PFSK-1 (cell line): ENCODE results near the gene KATNAL1.

Experiments used
- FOXP2 ChIP-seq: optimal IDR thresholded peaks from 2 replicates; pipeline ENCODE3; 2011; ENCODE audit warnings: borderline replicate concordance, control low read depth, inconsistent platforms; ENCODE audit not compliant: insufficient read depth; ENCODE audit errors: extremely low read length, extremely low read depth
- POLR2AphosphoS5 ChIP-seq: IDR thresholded peaks from 2 replicates; pipeline ENCODE4 v1.6.1; 2012; ENCODE audit warnings: low read depth, mild to moderate bottlenecking, control low read depth, low read length, moderate library complexity
- SIN3A ChIP-seq: IDR thresholded peaks from 2 replicates; pipeline ENCODE4 v1.6.1; 2012; ENCODE audit warnings: mild to moderate bottlenecking, low read length, moderate library complexity, borderline replicate concordance; ENCODE audit not compliant: insufficient read depth
- TAF1 ChIP-seq: IDR thresholded peaks from 2 replicates; pipeline ENCODE4 v1.6.1; 2012; ENCODE audit warnings: low read length, control low read depth, borderline replicate concordance; ENCODE audit not compliant: insufficient read depth
- TF ChIP-seq, protein P1 (sequence below), 2 experiments: IDR thresholded peaks; 2 replicates each; pipeline versions ENCODE4 v1.6.1 to v1.8.0; 2011 to 2012; ENCODE audit warnings: low read depth in 2 of 2, low read length in 2 of 2, control low read depth in 1 of 2, inconsistent platforms in 1 of 2, mild to moderate bottlenecking in 1 of 2, moderate library complexity in 1 of 2; ENCODE audit not compliant: insufficient read depth in 1 of 2

Gene KATNAL1

DNA sequence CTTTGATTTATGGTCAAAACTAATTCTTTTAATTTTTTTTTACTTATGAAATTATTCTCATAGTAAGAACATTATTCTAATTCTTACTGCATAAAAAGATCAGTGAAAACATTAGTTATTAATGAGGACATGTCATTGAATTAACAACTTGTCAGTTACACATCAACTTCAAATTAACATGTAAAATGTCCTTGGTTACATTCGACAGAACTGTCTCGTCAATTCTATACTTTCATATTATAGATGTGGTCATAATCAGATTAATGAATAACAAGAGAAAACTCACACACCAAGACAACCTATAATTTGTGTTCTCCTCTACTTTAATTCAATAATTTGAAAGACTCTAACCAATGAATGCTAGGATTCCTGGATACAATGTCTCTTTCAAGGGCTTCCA, 66.7 kb downstream of the KATNAL1 start:
- no peak for TF ChIP-seq SIN3A
- TF ChIP-seq FOXP2, result no peak
- no peak for TF ChIP-seq POLR2AphosphoS5
- TF ChIP-seq, protein P1, sequence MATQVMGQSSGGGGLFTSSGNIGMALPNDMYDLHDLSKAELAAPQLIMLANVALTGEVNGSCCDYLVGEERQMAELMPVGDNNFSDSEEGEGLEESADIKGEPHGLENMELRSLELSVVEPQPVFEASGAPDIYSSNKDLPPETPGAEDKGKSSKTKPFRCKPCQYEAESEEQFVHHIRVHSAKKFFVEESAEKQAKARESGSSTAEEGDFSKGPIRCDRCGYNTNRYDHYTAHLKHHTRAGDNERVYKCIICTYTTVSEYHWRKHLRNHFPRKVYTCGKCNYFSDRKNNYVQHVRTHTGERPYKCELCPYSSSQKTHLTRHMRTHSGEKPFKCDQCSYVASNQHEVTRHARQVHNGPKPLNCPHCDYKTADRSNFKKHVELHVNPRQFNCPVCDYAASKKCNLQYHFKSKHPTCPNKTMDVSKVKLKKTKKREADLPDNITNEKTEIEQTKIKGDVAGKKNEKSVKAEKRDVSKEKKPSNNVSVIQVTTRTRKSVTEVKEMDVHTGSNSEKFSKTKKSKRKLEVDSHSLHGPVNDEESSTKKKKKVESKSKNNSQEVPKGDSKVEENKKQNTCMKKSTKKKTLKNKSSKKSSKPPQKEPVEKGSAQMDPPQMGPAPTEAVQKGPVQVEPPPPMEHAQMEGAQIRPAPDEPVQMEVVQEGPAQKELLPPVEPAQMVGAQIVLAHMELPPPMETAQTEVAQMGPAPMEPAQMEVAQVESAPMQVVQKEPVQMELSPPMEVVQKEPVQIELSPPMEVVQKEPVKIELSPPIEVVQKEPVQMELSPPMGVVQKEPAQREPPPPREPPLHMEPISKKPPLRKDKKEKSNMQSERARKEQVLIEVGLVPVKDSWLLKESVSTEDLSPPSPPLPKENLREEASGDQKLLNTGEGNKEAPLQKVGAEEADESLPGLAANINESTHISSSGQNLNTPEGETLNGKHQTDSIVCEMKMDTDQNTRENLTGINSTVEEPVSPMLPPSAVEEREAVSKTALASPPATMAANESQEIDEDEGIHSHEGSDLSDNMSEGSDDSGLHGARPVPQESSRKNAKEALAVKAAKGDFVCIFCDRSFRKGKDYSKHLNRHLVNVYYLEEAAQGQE (IDR thresholded peaks at IDR 0.05; ENCODE audit: insufficient read depth in 1 of 2, low read depth in 2 of 2, low read length in 2 of 2), result no peak
- no peak for TF ChIP-seq TAF1

DNA sequence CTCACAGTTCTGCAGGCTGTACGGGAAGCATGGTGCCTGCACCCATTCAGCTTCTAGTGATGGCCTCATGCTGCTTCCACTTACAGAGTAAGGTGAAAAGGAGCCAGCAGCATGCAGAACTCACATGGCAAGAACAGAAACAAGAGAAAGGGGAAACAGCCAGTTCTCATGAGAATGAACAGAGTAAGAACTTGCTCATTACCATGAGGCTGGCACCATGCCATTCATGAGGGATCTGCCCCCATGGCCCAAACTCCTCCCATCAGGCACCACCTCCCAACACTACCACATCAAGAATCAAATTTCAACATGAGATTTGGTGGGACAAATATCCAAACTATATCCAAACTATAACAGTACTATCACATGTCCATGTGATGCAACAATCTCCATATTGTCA, 72.1 kb downstream of the KATNAL1 start:
- TF ChIP-seq TAF1, result no peak
- TF ChIP-seq, protein P1 (IDR thresholded peaks at IDR 0.05; ENCODE audit: insufficient read depth in 1 of 2, low read depth in 2 of 2, low read length in 2 of 2), result no peak
- TF ChIP-seq POLR2AphosphoS5, result no peak
- no peak for TF ChIP-seq FOXP2
- TF ChIP-seq SIN3A, result no peak

DNA sequence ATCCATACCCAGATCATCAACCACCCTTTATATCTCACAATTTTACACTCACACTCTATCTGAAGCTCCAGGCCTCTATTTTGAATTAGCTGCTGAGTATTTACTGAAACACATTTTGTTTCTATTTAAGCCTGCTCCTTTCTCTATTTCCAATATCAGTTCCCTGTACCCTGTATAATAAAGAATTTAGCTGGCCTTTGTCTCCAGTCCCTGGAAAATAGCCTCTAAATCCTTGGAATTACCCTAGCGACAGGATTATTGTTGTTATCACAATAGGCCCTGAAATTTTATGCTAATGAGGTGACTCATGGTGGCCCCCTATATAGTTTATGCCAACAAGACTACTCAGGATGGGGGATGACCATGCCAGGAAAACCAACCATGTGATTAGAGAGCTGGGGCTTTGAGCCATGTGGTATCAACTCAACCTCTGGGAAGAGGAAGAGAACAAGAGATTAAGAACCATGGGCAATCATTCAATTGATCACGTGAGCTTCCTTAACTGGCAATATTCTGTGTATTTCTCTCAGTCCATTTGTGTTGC, 72.7 kb downstream of the KATNAL1 start:
- TF ChIP-seq TAF1 (no peak), FOXP2 (no peak), SIN3A (no peak), POLR2AphosphoS5 (no peak)
- TF ChIP-seq, protein P1 (IDR thresholded peaks at IDR 0.05; ENCODE audit: insufficient read depth in 1 of 2, low read depth in 2 of 2, low read length in 2 of 2), result no peak

DNA sequence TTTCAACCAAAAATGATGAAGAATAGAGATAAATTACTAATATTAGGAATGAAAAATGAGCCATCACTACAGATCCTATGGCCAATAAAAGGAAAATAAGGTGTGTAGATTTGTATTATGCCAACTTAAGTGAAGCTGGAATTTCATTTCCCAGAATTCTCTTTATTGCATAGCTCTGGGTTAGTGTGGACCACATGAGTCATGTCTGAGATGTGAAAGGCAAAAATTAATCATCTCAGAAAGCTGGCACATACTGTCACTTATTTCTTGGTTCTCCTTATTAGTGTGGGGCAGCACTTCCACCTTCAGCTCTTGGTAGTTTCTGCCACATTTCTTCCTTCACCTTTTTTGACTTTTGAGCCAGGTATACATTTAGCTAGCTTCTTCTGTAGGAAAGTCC, 82.6 kb downstream of the KATNAL1 start:
- TF ChIP-seq FOXP2, result no peak
- TF ChIP-seq, protein P1 (IDR thresholded peaks at IDR 0.05; ENCODE audit: insufficient read depth in 1 of 2, low read depth in 2 of 2, low read length in 2 of 2), result no peak
- TF ChIP-seq SIN3A, result no peak
- no peak for TF ChIP-seq TAF1
- no peak for TF ChIP-seq POLR2AphosphoS5

DNA sequence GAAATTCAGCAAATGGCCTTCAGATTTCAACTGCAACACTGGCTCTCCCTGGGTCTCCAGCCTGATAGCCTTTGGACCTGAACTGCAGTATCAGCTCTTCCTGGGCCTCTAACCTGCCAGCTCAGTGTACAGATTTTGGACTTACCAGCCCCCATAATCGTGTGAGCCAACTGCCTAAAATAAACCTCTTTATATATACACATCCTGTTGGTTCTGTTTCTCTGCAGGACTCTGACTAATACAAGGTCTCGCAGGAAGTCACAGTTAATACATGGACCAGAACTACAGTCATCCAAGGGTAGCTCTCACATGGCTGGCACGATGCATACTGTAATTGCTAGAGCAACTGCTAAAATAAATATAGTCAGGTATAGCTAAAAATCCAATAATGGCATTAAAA, 85.1 kb downstream of the KATNAL1 start:
- TF ChIP-seq FOXP2, result no peak

DNA sequence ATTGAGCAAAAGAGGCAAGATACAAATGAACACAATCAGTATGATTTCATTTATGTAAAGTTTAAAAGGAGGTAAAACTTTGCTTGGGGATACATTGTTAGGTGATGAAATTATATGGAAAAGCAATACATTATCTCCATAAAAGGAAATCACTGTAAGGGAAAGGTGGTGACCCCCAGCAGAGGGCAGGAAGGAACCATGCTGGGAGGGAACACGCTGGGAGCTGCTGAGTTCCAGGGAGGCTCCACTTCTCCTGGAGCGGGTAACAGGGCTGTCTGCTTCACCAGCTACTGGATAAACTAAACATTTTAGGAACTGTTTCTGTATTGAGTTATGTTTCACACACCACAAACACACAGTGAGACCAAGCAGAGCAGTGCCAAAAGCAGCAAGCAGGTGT, 91.2 kb downstream of the KATNAL1 start:
- TF ChIP-seq SIN3A (no peak), TAF1 (no peak), FOXP2 (no peak), POLR2AphosphoS5 (no peak)
- TF ChIP-seq, protein P1 (IDR thresholded peaks at IDR 0.05; ENCODE audit: insufficient read depth in 1 of 2, low read depth in 2 of 2, low read length in 2 of 2), result no peak
